Vagina (tissue), 2 donors: ENCODE results near the gene TMEM129. TPM values are rescaled to one million over a fixed set of nuclear protein-coding genes. Genes with fewer than 3 reads are reported as not detected.

Experiments
- DNase-seq, 2 donors: peaks; one replicate each; pipeline ENCODE4 v3.0.0-alpha.2; 2017; ENCODE audit errors: extremely low spot score in 2 of 2
- H3K27ac ChIP-seq: fragments of 200-600 bp; sonication (generic); one replicate; pipeline ENCODE4 v1.5.1; 2019
- H3K27me3 ChIP-seq: fragments of 200-600 bp; sonication (generic); one replicate; pipeline ENCODE4 v1.5.1; 2019
- H3K36me3 ChIP-seq, 2 donors: fragments of 200-600 bp; sonication (generic); one replicate each; pipeline ENCODE4 v1.5.1; 2017 to 2019
- H3K4me1 ChIP-seq: fragments of 200-600 bp; sonication (generic); one replicate; pipeline ENCODE4 v1.5.1; 2019
- H3K4me3 ChIP-seq, 2 donors: fragments of 200-600 bp; sonication (generic); 1 replicate in 1 of 2; 2 replicates in 1 of 2; pipeline ENCODE4 v1.5.1; 2016 to 2019
- H3K9me3 ChIP-seq: fragments of 200-600 bp; sonication (generic); one replicate; pipeline ENCODE4 v1.5.1; 2019
- CTCF ChIP-seq, 3 experiments: fragments of 450-650 bp in 2 of 3; fragments of 200-600 bp in 1 of 3; sonication (generic) in 1 of 3; IDR thresholded peaks; one replicate each; pipeline ENCODE4 v1.5.1; 2017 to 2019; ENCODE audit warnings: antibody characterized with exemption in 3 of 3, mild to moderate bottlenecking in 2 of 3, moderate library complexity in 2 of 3
- POLR2A ChIP-seq, 2 donors: fragments of 450-650 bp; IDR thresholded peaks; one replicate each; pipeline ENCODE4 v1.6.1; 2017; ENCODE audit warnings: antibody characterized with exemption in 2 of 2, mild to moderate bottlenecking in 2 of 2, moderate library complexity in 2 of 2
- POLR2AphosphoS5 ChIP-seq, 2 donors: sonication (generic); formaldehyde crosslinking; IDR thresholded peaks; one replicate each; pipeline ENCODE4 v1.9.0; 2017; ENCODE audit warnings: antibody characterized with exemption in 2 of 2, mild to moderate bottlenecking in 2 of 2, low read depth in 1 of 2; ENCODE audit not compliant: insufficient read depth in 1 of 2
- intact Hi-C: fragments of 100-400 bp; cut with DNase I; formaldehyde crosslinking; loops from one replicate; pipeline ENCODE4 v1.15.1; 2023
- small RNA-seq: library from RNA; depleted of rRNA; stranded (forward); fragments of <200 nt; gene quantifications from one replicate; pipeline ENCODE3, GENCODE V24; 2016
- total RNA-seq: library from RNA; depleted of rRNA; stranded (reverse); fragments of >200 nt; gene quantifications from one replicate; pipeline ENCODE4 v1.2.3, GENCODE V29; 2016

TMEM129 gene
- total RNA-seq, 1 donor from 2014 or later: 50.6 TPM

GRCh38 chr4:1669850-1670249, 51.3 kb downstream of the TMEM129 start:
- H3K36me3 ChIP-seq: no peaks in the 10 kb centered on the region
- no peak for DNase-seq
- no peaks in the 10 kb centered on the region for H3K27me3 ChIP-seq
- TF ChIP-seq POLR2AphosphoS5 (IDR thresholded peaks at IDR 0.05; ENCODE audit: insufficient read depth in 1 of 2, low read depth in 1 of 2): no peak
- TF ChIP-seq POLR2A (IDR thresholded peaks at IDR 0.05): no peak
- no peak for TF ChIP-seq CTCF (IDR thresholded peaks at IDR 0.05)
- H3K4me1 ChIP-seq: no peaks in the 10 kb centered on the region
- no peak overlapping the region for H3K27ac ChIP-seq
- H3K4me3 ChIP-seq: no peak overlapping the region
- intact Hi-C loops: no loop called here
- no peaks in the 10 kb centered on the region for H3K9me3 ChIP-seq

GRCh38 chr4:1669270-1669669, 51.9 kb downstream of the TMEM129 start:
- no peaks in the 10 kb centered on the region for H3K9me3 ChIP-seq
- intact Hi-C loops: no loop called here
- no peak overlapping the region for H3K4me3 ChIP-seq
- no peak for TF ChIP-seq POLR2A (IDR thresholded peaks at IDR 0.05)
- no peak for TF ChIP-seq POLR2AphosphoS5 (IDR thresholded peaks at IDR 0.05; ENCODE audit: insufficient read depth in 1 of 2, low read depth in 1 of 2)
- no peak for TF ChIP-seq CTCF (IDR thresholded peaks at IDR 0.05)
- H3K27ac ChIP-seq: no peak overlapping the region
- no peaks in the 10 kb centered on the region for H3K4me1 ChIP-seq
- H3K36me3 ChIP-seq: no peaks in the 10 kb centered on the region
- DNase-seq: no peak
- no peaks in the 10 kb centered on the region for H3K27me3 ChIP-seq

- H3K27me3 ChIP-seq: no peaks in the 10 kb centered on the region
- TF ChIP-seq CTCF (IDR thresholded peaks at IDR 0.05): no peak
- no peak for TF ChIP-seq POLR2A (IDR thresholded peaks at IDR 0.05)
- TF ChIP-seq POLR2AphosphoS5 (IDR thresholded peaks at IDR 0.05; ENCODE audit: insufficient read depth in 1 of 2, low read depth in 1 of 2): no peak
Measured at GRCh38 chr4:1668488-1668840, 52.7 kb downstream of the TMEM129 start.

GRCh38 chr4:1667273-1667672, 53.9 kb downstream of the TMEM129 start:
- H3K27me3 ChIP-seq: no peaks in the 10 kb centered on the region
- no peaks in the 10 kb centered on the region for H3K4me1 ChIP-seq
- intact Hi-C loops: no loop called here
- no peaks in the 10 kb centered on the region for H3K36me3 ChIP-seq
- no peak overlapping the region for H3K27ac ChIP-seq
- H3K4me3 ChIP-seq: no peak overlapping the region
- DNase-seq: no peak
- TF ChIP-seq POLR2A (IDR thresholded peaks at IDR 0.05): no peak
- no peaks in the 10 kb centered on the region for H3K9me3 ChIP-seq

More at GRCh38 chr4:1668488-1668840, 52.7 kb downstream of the TMEM129 start:
- no peaks in the 10 kb centered on the region for H3K9me3 ChIP-seq
- no peak for DNase-seq
- no peak overlapping the region for H3K27ac ChIP-seq
- H3K36me3 ChIP-seq: no peaks in the 10 kb centered on the region
- no peaks in the 10 kb centered on the region for H3K4me1 ChIP-seq
- H3K4me3 ChIP-seq: no peak overlapping the region
- intact Hi-C loops: no loop called here

- TF ChIP-seq POLR2AphosphoS5 (IDR thresholded peaks at IDR 0.05; ENCODE audit: insufficient read depth in 1 of 2, low read depth in 1 of 2) (no peak), CTCF (IDR thresholded peaks at IDR 0.05) (no peak), POLR2A (IDR thresholded peaks at IDR 0.05) (no peak)
- Histone ChIP-seq H3K4me1 (no peaks in the 10 kb centered on the region), H3K4me3 (no peak overlapping the region), H3K27ac (no peak overlapping the region), H3K27me3 (no peaks in the 10 kb centered on the region), H3K9me3 (no peaks in the 10 kb centered on the region), H3K36me3 (no peaks in the 10 kb centered on the region)
- intact Hi-C loops: no loop called here
- no peak for DNase-seq
Measured at GRCh38 chr4:1666391-1666790, 54.7 kb downstream of the TMEM129 start.

Small RNAs within 50 kb of the gene (small RNA-seq; reads per million reads assigned to genes)
- not detected for gene RF00019

Other genes with a start within 250 kb of the TMEM129 start
- gene FAM53A, start 37.0 kb downstream of the TMEM129 start, total RNA-seq: 13.8 TPM
- gene SLBP, start 9.0 kb downstream of the TMEM129 start, total RNA-seq: 49.6 TPM
- gene TACC3, start 198 bp upstream of the TMEM129 start, total RNA-seq: 16.0 TPM
- 96.5 TPM for gene FGFR3, start 72.0 kb upstream of the TMEM129 start, total RNA-seq
- gene LETM1, start 134.8 kb upstream of the TMEM129 start, total RNA-seq: 67.5 TPM
- gene NSD2, start 150.1 kb upstream of the TMEM129 start, total RNA-seq: 38.5 TPM